ENCODE measurements around the gene SOX13.

SOX13 gene

DNA sequence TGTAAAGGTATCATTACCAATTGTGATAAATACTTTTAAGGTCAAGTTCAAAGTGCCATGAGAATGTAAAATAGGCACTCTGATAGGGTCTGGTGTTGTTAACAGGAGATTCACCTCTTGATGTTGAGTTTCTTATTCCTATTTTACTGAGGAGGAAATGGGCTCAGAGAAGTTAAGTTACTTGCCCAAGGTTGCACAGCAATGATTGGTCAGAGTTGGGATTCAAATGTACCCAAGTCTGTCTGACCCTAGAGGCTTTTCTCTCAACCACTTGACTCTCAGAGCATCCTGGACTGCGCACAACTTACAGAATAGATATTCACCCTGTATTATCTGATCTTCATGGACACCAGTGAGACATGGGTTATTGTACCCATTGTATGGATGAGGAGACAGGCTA, 33.9 kb downstream of the SOX13 start:
- no peak for DNase-seq (ENCODE audit: low spot score)

DNA sequence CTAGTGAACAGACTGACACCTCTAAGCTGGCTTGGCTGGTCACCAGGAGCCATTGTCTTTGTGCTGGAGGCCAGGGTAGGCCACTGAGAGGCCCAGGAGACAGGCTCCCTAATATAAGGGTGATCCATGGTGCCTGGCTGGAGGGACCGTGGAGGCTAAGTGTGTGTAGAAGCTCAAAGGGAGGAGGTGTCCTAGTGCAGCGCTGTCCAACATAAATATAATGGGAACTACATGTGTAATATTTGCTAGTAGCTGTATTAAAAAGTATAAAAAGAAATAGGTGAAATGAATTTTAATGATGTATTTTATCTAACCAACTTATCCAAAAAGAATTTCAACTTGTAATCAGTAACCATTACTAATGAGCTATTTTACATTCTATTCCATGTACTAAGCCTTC, 35.0 kb downstream of the SOX13 start:
- no peak for DNase-seq (ENCODE audit: low spot score)

DNA sequence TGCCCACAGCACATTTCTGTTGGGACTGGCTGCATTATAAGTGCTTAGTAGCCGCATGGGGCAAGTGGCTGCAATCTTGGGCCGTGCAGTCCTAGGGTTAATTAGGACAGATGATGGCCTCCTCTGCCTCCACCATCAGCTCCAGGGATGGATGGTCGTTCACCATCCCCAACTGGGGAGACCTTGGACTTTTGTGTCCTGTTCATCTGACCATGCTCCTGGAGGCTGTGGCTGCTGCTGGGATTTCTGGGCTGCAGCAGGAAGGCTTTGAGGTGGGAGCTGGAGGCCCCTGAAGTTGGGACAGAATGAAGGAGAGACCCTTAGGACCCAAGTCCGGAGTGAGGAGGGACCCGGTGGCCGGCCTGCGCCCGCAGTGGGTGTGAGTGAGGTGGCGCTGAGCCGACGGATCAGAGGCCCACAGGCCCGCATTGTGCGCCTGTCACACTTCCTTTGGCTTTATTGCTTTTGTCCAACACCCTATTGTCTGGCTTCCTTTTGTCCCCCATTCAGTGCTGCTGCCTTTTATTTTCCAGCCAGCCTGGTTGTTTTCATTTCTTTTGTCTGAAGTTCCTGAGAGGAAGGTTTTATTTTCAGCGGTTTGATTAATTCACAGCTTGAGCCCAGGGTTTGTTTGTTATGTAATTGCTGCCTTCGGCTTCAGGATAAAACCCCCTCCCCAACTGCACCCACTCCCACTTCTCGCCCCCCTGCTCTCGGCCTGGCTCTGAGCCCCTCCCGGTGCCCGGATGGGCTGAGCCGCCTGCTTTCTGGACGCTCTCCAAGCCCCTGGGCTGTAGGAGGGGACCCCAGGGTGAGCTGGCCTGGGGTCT, 35.6 kb downstream of the SOX13 start:
- no peak for DNase-seq (ENCODE audit: low spot score)

DNA sequence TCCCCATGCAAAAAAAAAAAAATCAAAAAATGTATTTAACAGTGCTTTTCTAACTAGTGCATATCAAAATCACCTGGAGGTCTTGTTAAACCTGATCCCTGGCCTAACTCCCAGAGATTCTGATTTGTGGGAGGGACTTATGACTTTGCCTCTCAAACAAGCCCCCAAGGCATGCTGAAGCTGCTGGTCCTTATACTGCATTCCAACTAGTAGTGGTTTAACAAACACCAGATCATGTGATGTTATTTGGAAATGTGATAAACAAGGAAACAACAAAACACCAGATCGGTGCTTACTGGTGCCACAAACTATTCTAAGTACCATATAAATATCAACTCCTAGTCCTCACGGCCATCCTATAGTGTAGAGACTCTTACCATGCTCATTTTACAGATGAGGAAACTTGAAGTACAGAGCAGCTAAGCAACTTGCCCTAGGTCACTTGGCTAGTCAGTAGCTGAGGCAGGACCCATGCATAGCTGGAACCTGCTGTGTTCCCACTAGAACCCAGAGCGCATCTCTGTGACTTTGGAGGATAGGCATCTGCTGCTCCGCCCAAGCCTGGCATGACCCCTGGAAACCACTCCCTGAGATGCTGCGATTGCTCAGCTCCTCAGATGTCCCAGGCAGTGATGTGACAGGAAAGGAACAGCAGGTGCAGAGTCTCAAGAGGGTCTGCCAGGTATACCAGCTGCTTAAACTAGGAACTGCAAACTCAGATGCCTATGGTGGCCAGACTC, 38.1 kb downstream of the SOX13 start:
- DNase-seq (ENCODE audit: low spot score) = no peak

DNA sequence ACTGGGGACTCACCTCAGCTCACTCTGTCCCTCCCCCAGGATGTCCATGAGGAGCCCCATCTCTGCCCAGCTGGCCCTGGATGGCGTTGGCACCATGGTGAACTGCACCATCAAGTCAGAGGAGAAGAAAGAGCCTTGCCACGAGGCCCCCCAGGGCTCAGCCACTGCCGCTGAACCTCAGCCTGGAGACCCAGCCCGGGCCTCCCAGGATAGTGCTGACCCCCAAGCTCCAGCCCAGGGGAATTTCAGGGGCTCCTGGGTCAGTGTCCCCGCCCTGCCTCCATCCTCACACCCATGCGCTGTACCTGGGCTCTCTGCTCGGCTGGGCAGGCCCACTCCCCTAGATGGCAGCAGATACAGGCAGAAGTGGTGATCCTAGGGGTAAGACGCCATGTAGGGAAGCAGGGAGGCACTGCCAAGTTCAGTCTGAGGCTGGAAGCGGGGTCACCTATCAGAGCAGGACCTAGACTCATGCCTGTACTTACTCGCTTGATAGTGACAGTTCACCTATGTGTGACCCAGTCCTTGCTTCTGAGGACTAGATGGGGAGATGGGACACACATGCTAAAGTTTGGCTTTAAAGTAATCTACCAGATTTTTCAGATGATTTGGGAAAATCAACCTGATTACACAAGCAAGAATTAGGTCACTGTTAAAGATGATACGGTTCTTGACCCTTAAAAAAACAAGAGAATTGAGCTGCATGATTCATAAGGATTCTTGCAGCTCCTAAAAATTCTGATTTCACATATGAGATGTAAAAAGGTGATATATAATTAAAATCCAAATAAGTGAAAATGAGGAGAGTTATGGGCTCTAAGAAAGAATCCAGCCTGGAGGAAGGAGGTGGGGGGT, 40.2 kb downstream of the SOX13 start:
- no peak for DNase-seq (ENCODE audit: low spot score)

DNA sequence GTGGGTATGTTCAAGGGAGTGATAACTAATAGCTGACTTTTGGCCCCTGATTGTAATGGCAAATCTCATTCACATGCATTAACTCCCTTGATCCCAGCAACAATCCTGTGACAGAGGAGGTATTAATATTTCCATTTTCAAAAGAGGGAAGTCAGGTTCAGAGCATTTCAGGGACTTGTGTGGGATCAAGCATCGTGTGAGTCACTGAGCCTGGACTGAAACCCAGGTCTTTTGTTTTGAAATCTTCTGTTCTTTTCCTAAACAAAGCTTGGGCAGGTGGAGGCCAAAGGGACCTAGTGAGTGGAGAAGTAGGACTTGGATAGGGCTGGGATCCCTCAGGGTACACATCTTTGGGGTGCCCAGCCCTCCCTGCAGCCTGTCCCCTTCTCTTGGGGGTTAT, 41.0 kb downstream of the SOX13 start:
- DNase-seq (ENCODE audit: low spot score) = no peak

DNA sequence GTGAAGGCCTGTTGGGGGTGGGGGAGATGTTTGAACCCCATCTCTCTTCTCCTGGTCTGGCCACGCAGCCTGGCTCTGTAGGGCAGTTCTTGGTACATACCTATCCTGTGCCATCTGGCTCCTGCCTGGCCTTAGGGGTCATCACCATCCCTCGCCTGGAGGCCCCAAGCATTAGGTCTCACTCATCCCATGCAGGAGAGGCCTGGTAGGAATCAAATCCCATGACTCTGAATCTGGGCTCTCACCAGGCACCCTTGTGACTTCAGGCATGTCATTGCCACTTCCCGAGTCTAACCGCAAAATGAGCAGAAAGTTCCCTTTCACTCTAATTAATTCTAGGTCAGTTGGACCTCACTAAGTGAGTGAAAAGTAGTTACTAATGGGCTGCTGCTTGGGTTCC, 41.7 kb downstream of the SOX13 start:
- no peak for DNase-seq (ENCODE audit: low spot score)

DNA sequence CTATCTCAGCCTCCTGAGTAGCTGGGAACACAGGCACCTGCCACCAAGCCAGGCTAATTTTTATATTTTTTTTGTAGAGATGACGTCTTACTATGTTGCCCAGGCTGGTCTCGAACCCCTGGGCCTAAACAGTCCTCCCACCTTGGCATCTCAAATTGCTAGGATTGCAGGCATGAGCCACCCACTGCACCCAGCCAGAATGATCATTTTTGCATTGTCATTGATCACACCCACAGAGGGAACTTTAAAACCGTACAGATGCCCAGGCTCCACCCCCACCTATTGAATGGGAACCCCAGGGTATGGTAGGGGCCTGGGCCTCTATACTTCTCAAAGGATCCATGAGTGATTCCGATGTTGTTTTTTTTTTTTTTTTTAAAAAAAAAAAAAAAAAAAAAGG, 42.2 kb downstream of the SOX13 start:
- no peak for DNase-seq (ENCODE audit: low spot score)

DNA sequence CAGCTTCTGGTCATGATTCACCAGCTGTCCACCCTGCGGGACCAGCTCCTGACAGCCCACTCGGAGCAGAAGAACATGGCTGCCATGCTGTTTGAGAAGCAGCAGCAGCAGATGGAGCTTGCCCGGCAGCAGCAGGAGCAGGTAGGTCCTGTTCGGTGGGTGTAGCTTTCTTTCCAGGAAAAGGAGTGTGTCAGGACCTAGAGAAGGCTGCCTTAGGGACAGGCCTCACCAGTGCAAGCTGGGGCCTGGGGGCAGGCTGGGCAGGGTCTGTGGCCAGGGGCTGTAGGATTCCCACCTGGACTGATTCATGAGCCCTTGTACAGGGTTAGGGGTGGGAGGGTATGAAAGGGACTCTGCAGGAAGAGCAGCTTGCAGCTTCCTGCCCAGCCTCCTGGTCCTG, 43.6 kb downstream of the SOX13 start:
- no peak for DNase-seq (ENCODE audit: low spot score)

DNA sequence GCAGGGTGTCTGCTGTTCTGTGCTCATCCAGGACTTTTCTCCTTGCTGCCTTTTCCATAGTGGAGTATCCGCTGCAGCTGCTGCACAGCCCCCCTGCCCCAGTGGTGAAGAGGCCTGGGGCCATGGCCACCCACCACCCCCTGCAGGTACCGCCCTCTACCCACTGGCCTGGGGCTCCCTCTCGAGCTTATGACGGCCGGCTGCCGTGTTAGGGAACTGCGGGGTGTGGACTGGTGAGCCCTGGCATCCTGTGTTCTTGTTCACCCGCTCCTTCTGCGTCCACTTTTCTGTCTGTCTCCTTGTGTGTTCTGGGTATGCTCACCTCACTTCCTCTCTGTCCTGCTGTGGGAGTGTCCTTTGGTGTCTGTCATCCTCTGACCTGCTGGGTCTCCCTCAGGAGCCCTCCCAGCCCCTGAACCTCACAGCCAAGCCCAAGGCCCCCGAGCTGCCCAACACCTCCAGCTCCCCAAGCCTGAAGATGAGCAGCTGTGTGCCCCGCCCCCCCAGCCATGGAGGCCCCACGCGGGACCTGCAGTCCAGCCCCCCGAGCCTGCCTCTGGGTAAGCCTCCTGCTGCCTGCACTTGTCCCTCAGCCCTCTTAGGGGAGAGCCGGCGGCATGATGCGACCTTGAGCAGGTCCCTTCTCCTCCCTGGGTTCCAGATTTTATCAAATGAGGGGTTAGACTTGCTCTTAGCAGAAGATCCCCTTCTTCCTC, 49.1 kb downstream of the SOX13 start:
- DNase-seq (ENCODE audit: low spot score) = no peak

DNA sequence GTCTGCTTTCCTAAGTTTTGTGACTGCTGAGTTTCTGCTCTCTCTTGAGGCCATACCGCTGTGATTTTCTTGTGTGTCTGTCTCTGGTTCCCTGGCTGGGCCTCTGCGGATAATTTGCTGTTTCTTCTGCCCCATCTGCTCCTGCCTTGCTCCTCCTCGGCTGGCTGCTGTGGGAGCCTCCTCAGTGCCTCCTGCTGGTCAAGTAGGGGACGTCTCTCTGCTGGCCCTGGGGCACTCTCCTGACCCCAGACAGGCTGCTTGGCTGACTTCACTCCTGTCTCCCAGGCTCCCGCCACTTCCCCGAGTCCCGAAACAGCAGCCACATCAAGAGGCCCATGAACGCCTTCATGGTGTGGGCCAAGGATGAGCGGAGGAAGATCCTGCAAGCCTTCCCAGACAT, 50.5 kb downstream of the SOX13 start:
- DNase-seq (ENCODE audit: low spot score) = no peak

DNA sequence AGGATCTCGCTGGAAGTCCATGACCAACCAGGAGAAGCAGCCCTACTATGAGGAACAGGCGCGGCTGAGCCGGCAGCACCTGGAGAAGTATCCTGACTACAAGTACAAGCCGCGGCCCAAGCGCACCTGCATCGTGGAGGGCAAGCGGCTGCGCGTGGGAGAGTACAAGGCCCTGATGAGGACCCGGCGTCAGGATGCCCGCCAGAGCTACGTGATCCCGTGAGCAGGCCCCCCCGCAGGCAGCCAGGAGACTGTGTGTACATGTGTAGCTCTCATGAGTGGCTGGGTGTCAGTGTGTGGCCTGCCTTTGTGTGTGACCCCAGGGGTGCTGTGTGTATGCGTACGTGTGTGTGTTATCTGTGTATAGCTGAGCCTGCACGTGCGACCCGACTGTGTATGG, 51.7 kb downstream of the SOX13 start:
- no peak for DNase-seq (ENCODE audit: low spot score)

DNA sequence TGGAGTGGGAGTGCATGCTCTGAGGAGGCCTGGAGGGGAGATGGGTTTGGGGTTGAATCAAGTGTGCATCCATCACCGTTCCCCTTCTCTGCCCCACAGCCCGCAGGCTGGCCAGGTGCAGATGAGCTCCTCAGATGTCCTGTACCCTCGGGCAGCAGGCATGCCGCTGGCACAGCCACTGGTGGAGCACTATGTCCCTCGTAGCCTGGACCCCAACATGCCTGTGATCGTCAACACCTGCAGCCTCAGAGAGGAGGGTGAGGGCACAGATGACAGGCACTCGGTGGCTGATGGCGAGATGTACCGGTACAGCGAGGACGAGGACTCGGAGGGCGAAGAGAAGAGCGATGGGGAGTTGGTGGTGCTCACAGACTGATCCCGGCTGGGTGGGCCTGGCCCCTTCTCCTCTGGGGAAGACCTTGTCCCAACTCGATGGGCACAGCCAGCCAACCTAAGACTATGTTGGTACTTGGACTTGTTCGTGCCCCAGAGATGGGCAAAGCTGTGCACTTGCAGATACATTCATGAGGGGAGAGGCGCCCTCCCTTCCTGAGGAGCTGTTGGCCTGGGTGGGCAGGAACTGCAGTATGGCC, 52.9 kb downstream of the SOX13 start:
- no peak for DNase-seq (ENCODE audit: low spot score)

DNA sequence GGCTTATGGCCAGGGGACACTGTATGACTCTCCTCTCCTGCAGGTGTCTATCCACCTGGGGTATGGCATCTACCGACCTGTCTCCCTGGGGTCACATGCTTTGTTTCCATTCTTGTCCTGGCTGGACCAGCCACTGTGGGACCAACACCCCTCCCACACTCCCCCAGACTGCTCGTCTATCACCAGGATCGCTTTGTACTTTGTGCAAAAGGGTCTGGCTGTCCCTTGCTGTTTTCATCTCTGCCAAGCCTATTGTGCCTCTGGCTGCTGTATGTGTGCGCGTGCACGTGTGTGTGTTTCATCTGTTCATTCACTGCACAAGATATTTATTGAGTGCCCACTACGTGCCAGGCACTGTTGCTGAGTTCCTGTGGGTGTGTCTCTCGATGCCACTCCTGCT, 53.5 kb downstream of the SOX13 start:
- no peak for DNase-seq (ENCODE audit: low spot score)

DNA sequence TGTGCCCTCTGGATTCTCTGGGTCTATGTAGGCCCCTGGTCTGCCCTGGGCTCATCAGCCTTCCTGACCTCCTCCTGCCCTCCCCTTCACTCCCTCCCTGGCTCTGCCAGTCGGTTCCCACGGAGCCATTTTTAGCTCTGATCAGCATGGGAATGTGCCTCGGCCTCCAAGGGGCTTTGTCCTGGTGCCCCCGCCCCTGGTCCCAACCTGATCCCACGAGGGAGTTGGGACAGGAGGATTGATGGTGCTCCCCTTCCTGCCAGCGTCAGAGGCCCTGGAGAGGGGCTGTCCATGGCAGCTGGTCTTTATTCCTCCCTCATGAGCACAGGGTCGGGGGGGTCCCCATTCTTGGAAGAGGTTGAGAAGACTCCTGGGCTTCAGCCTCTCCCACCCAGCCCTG, 54.0 kb downstream of the SOX13 start:
- no peak for DNase-seq (ENCODE audit: low spot score)

DNA sequence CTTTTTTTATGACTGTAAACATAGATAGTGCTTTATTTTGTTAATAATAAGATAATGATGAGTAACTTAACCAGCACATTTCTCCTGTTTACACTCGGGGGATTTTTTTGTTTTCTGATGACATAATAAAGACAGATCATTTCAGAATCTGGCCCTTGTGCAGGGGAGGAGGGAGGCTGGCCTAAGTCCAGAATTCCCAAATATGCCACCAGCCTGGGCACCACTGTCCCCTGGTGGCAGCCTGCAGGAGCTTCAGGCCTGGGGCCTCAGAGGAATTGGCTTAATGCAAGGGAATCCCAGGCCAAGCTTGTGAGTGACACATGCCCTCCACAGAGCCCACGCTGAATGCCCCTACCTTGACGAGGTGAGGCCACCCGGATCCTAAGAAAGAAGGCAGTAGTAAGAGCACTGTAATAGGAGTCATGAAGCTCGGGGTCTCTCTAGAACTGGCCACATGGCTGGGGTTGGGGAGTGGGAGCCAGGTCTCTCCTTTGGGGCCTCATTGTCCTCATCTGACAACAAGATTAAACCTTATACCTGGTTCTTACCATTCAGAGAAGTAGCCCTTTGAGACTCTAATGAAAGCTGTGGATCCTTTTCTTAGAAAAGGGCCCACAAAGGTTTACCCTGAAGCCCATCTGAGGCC, 54.8 kb downstream of the SOX13 start:
- DNase-seq (ENCODE audit: low spot score) = peak; percentile 19

DNA sequence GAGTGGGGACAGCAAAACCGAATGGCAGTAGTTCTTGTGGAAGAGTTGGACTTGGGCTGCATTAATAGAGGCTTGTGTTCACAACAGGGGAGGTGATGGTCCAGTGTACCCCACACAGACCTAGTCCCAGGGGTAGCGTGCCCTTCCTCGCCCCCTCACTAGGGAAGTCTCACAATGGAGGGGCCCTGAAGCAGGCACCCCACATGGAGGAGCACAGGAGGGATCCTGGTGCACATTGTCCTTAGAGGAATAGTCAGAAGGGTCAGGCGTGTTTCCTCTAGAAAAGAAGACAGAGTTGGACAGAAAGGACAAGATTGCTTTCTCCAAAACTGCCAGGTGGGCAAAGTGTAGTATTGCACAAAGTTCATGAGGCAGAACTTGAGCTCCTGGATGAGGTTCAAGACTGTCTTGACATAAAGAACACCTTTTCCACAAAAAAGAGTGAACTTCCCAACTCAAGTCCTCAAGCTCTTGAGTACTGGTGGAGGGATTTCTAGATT, 55.6 kb downstream of the SOX13 start:
- no peak for DNase-seq (ENCODE audit: low spot score)

DNA sequence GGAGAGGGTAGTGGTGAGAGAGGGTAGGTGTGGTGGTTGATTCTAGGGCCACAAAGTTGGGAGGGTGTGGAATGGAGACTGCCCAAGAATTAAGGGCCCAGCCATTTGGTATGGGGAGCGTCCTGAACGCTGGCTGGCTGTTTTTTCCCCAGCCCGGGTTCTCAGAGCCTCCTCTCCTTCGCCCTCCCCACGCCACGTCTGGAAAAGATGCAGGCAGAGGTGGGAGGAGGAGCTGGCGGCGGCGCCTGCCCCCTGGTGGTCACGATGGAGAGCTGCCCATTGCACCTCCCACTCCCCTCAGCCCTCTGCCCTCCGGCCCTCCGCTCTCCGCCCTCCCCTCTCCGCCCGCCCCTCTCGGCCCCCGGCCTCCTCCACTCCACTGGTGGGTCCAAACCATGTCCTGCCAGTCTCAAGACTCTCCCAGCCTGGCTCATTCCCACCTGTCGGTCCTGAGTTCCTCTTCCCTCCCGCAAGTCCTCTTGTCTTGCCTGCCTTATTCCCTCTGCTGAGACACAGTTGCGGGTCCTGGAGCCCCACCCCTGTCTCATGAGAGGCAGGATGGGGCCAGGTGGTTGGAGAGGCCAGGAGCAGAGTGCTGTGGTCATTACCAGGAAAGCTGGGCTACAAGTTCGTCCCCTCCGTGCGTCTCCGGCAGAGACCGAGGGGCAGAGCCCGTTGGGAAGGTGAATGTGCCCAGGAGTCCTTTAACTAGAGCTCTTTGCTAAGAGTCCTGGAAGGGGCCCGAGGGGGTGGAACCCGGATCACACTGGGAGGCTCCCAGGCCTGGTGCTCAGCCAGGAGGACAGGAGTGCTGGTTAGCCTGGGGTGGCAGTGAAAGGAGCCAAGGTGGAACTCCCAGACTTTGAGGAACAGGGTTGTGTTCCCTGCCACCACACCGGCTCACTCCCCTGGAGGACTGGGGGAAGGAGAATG, 56.3 kb downstream of the SOX13 start:
- peak; percentile 56 for DNase-seq (ENCODE audit: low spot score)

DNA sequence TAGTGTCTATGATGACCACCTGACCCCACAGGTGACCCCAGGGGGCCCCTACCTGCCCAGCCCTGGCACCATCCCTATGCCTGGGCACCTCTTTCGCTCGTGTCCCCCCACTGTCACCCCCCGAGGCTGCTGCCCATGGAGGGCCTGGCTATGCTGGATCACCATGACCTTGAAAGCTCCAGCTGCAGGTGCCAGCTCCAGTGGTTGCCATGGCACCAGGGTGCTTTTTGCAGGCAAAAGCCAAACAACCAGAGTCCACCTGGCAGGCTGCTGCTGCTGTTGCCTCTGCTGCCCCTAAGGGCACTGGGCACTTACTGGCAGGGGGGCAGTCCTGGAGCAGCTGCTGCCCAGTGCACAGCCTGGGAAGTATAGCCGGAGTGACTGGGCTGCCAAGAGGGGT, 57.3 kb downstream of the SOX13 start:
- no peak for DNase-seq (ENCODE audit: low spot score)

All from CD4-positive, alpha-beta T cell treated with Interleukin-2 at 100 ng/mL for 4 hours (primary cell).